Measurements from ENCODE around the gene RNF175.

Gene RNF175

GRCh38 chr4:153724606-153725005 lies 35.2 kb downstream of the RNF175 start:
- no peak for DNase-seq (ENCODE audit: low spot score)
- TF ChIP-seq CTCF (IDR thresholded peaks at IDR 0.05): no peak
- no peak overlapping the region for H3K27ac ChIP-seq

GRCh38 chr4:153722036-153722435 lies 37.8 kb downstream of the RNF175 start:
- no peak overlapping the region for H3K27ac ChIP-seq
- no peak for TF ChIP-seq CTCF (IDR thresholded peaks at IDR 0.05)
- no peak for DNase-seq (ENCODE audit: low spot score)

More at GRCh38 chr4:153724606-153725005, 35.2 kb downstream of the RNF175 start:
- no peak overlapping the region for H3K4me3 ChIP-seq

GRCh38 chr4:153713866-153714646 lies 45.8 kb downstream of the RNF175 start:
- no peak overlapping the region for H3K4me3 ChIP-seq
- no peak overlapping the region for H3K27ac ChIP-seq
- no peak for DNase-seq (ENCODE audit: low spot score)
- TF ChIP-seq CTCF (IDR thresholded peaks at IDR 0.05): no peak

More at GRCh38 chr4:153722036-153722435, 37.8 kb downstream of the RNF175 start:
- H3K4me3 ChIP-seq: no peak overlapping the region

- no peak overlapping the region for H3K27ac ChIP-seq
- no peak for TF ChIP-seq CTCF (IDR thresholded peaks at IDR 0.05)
- H3K4me3 ChIP-seq: no peak overlapping the region
- no peak for DNase-seq (ENCODE audit: low spot score)
Observed at GRCh38 chr4:153710681-153711080, 49.1 kb downstream of the RNF175 start.

- Histone ChIP-seq H3K27ac (no peak overlapping the region), H3K4me3 (no peak overlapping the region)
- no peak for TF ChIP-seq CTCF (IDR thresholded peaks at IDR 0.05)
- no peak for DNase-seq (ENCODE audit: low spot score)
Observed at GRCh38 chr4:153706519-153706918, 53.3 kb downstream of the RNF175 start.

GRCh38 chr4:153705743-153706468 lies 53.9 kb downstream of the RNF175 start:
- no peak for TF ChIP-seq CTCF (IDR thresholded peaks at IDR 0.05)
- no peak for DNase-seq (ENCODE audit: low spot score)
- H3K4me3 ChIP-seq: no peak overlapping the region
- H3K27ac ChIP-seq: no peak overlapping the region

All from coronary artery (tissue), 2 donors.